Type B pancreatic cell (in vitro differentiated cells): ENCODE measurements around the gene CAMTA1. TPM values are rescaled to one million over a fixed set of nuclear protein-coding genes. Genes with fewer than 3 reads are reported as not detected.

Experiments
- DNase-seq: peaks from one replicate; pipeline ENCODE4 v3.0.0; 2021; ENCODE audit warnings: mixed read lengths; ENCODE audit not compliant: unreplicated experiment; ENCODE audit errors: extremely low spot score
- H3K27ac Mint-ChIP-seq: 2 replicates; pipeline ENCODE4 v1.8.0; 2021; ENCODE audit warnings: mild to moderate bottlenecking, mixed read lengths
- H3K27me3 Mint-ChIP-seq: 2 replicates; pipeline ENCODE4 v1.8.0; 2021; ENCODE audit warnings: mixed read lengths
- H3K36me3 Mint-ChIP-seq: 2 replicates; pipeline ENCODE4 v1.8.0; 2021; ENCODE audit warnings: mixed read lengths
- H3K4me1 Mint-ChIP-seq: one replicate; pipeline ENCODE4 v1.8.0; 2021; ENCODE audit warnings: mixed read lengths; ENCODE audit not compliant: unreplicated experiment
- H3K4me3 Mint-ChIP-seq: 2 replicates; pipeline ENCODE4 v1.8.0; 2021; ENCODE audit warnings: mild to moderate bottlenecking, mixed read lengths
- H3K9me3 Mint-ChIP-seq: 2 replicates; pipeline ENCODE4 v1.8.0; 2021; ENCODE audit warnings: mixed read lengths
- CTCF ChIP-seq: fragments of 200-600 bp; sonication (generic); conservative IDR thresholded peaks from 2 replicates; pipeline ENCODE4 v1.5.0; 2021; ENCODE audit warnings: antibody characterized with exemption, mild to moderate bottlenecking
- total RNA-seq: library from RNA; stranded (reverse); gene quantifications from 2 replicates; pipeline ENCODE4 v1.2.1, GENCODE V29; 2021; ENCODE audit warnings: low replicate concordance

CAMTA1 gene
- total RNA-seq, 1 donor from 2014 or later, result 82.5 TPM

- Mint-ChIP-seq H3K4me1 (no peaks in the 10 kb centered on the region), H3K4me3 (no peak overlapping the region), H3K9me3 (no peaks in the 10 kb centered on the region), H3K36me3 (peaks cover 15% of the 10 kb centered on the region), H3K27me3 (no peaks in the 10 kb centered on the region), H3K27ac (peak overlapping the region; percentile 69)
- no peak for DNase-seq
- no peak for TF ChIP-seq CTCF
Measured at GRCh38 chr1:7781501-7781900, 996.2 kb downstream of the CAMTA1 start.

- Mint-ChIP-seq H3K36me3 (peaks cover 15% of the 10 kb centered on the region), H3K4me1 (no peaks in the 10 kb centered on the region), H3K4me3 (peak overlapping the region; percentile 1), H3K27me3 (no peaks in the 10 kb centered on the region), H3K9me3 (no peaks in the 10 kb centered on the region), H3K27ac (peak overlapping the region; percentile 69)
- no peak for TF ChIP-seq CTCF
- no peak for DNase-seq
Measured at GRCh38 chr1:7781923-7782495, 996.8 kb downstream of the CAMTA1 start.

GRCh38 chr1:7783178-7783711, 998.0 kb downstream of the CAMTA1 start:
- peaks cover 12% of the 10 kb centered on the region for H3K36me3 Mint-ChIP-seq
- peak overlapping the region; percentile 69 for H3K27ac Mint-ChIP-seq
- H3K9me3 Mint-ChIP-seq, result no peaks in the 10 kb centered on the region
- no peaks in the 10 kb centered on the region for H3K27me3 Mint-ChIP-seq
- no peaks in the 10 kb centered on the region for H3K4me1 Mint-ChIP-seq
- H3K4me3 Mint-ChIP-seq, result peak overlapping the region; percentile 87
- DNase-seq, result peak; percentile 76
- no peak for TF ChIP-seq CTCF

- Mint-ChIP-seq H3K27me3 (no peaks in the 10 kb centered on the region), H3K9me3 (no peaks in the 10 kb centered on the region), H3K36me3 (peaks cover 12% of the 10 kb centered on the region), H3K4me3 (peak within 1 kb of the TSS; percentile 87), H3K4me1 (no peaks in the 10 kb centered on the region), H3K27ac (peak within 1 kb of the TSS; percentile 69)
- peak; percentile 98 for DNase-seq
- TF ChIP-seq CTCF, result no peak
Measured at GRCh38 chr1:7783826-7784491, 998.7 kb downstream of the CAMTA1 start, which contains the start of gene PER3. Gene PER3, plus strand, starts transcription at chr1:7784291. Its CDS starts 587 bp downstream, at chr1:7784878.

- no peak for TF ChIP-seq CTCF
- DNase-seq, result no peak
- H3K9me3 Mint-ChIP-seq, result no peaks in the 10 kb centered on the region
- no peaks in the 10 kb centered on the region for H3K27me3 Mint-ChIP-seq
- no peak overlapping the region for H3K27ac Mint-ChIP-seq
- H3K4me1 Mint-ChIP-seq, result no peaks in the 10 kb centered on the region
- H3K36me3 Mint-ChIP-seq, result peaks cover 16% of the 10 kb centered on the region
- peak overlapping the region; percentile 59 for H3K4me3 Mint-ChIP-seq
Measured at GRCh38 chr1:7784492-7785071, 999.3 kb downstream of the CAMTA1 start.
